GM19395 (cell line): ENCODE results near the gene TSPO2.
"Not testable (repeated sequence)": the region's sequence is repeated elsewhere in the genome, so short reads cannot be mapped to it uniquely, and the experiment has no call there.

Experiments
- ATAC-seq: cut with Tn5 transposase; IDR thresholded peaks from one replicate; pipeline ENCODE4 v1.9.1; 2021; ENCODE audit warnings: mild to moderate bottlenecking, moderate library complexity; ENCODE audit not compliant: unreplicated experiment

Gene TSPO2

GRCh38 chr6:41042226-41043055, at the start of gene TSPO2:
Gene TSPO2, plus strand, starts transcription at chr6:41042467. Its CDS starts 519 bp downstream, at chr6:41042986.
- no peak for ATAC-seq

- ATAC-seq = no peak
These were observed 49.5 kb upstream of the TSPO2 start for GRCh38 chr6:40992746-40993145.

- ATAC-seq = no peak
These were observed 45.6 kb upstream of the TSPO2 start for GRCh38 chr6:40996591-40997233.

- no peak for ATAC-seq
These were observed 44.9 kb upstream of the TSPO2 start for GRCh38 chr6:40997234-40997957.

- ATAC-seq = no peak
These were observed 43.6 kb upstream of the TSPO2 start for GRCh38 chr6:40998661-40999060.

GRCh38 chr6:40999569-40999968, 42.7 kb upstream of the TSPO2 start:
- ATAC-seq = no peak

GRCh38 chr6:41000248-41000647, 42.0 kb upstream of the TSPO2 start:
- ATAC-seq = no peak

GRCh38 chr6:41002168-41002567, 40.1 kb upstream of the TSPO2 start:
- no peak for ATAC-seq

GRCh38 chr6:41006217-41006616, 36.0 kb upstream of the TSPO2 start:
- ATAC-seq = not testable (repeated sequence)

GRCh38 chr6:41006980-41007379, 35.3 kb upstream of the TSPO2 start:
- not testable (repeated sequence) for ATAC-seq

- ATAC-seq = no peak
These were observed 34.3 kb upstream of the TSPO2 start for GRCh38 chr6:41008011-41008410.

GRCh38 chr6:41009669-41010068, 32.6 kb upstream of the TSPO2 start:
- ATAC-seq = no peak

GRCh38 chr6:41011673-41012072, 30.6 kb upstream of the TSPO2 start:
- no peak for ATAC-seq

- no peak for ATAC-seq
These were observed 28.7 kb upstream of the TSPO2 start for GRCh38 chr6:41013466-41014153.

GRCh38 chr6:41014780-41015179, 27.5 kb upstream of the TSPO2 start:
- ATAC-seq = no peak

GRCh38 chr6:41015860-41016259, 26.4 kb upstream of the TSPO2 start:
- not testable (repeated sequence) for ATAC-seq

- no peak for ATAC-seq
These were observed 24.6 kb upstream of the TSPO2 start for GRCh38 chr6:41017663-41018062.

GRCh38 chr6:41021832-41022231, 20.4 kb upstream of the TSPO2 start:
- no peak for ATAC-seq

- ATAC-seq = no peak
These were observed 20.0 kb upstream of the TSPO2 start for GRCh38 chr6:41022294-41022693.

GRCh38 chr6:41023114-41023513, 19.2 kb upstream of the TSPO2 start:
- no peak for ATAC-seq

GRCh38 chr6:41025966-41026530, 16.2 kb upstream of the TSPO2 start:
- no peak for ATAC-seq
